Measurements from ENCODE around the gene PHF21A.

GRCh38 chr11:46012185-46012584 is 109.1 kb downstream of the PHF21A start:
- TF ChIP-seq CTCF (IDR thresholded peaks at IDR 0.05; ENCODE audit: low read depth, low read length) (no peak), POLR2A (IDR thresholded peaks at IDR 0.05; ENCODE audit: extremely low read depth, insufficient read length) (no peak), MYC (IDR thresholded peaks at IDR 0.05; ENCODE audit: low read depth, low read length) (no peak)

Measured in NB4 (cell line).